OCI-LY1 (cell line): ENCODE measurements around the gene TLE5.
A peak's percentile ranks its signal among the peaks of the same experiment; 100 is the strongest.

ENCODE experiments used
- H2AFZ ChIP-seq: fragments of 200-600 bp; sonication (generic), shearing (Covaris generic); 2 replicates; pipeline ENCODE4 v1.6.0; 2014; ENCODE audit warnings: antibody characterized with exemption, mild to moderate bottlenecking, low read length
- H3F3A ChIP-seq: fragments of 200-600 bp; sonication (generic), shearing (Covaris generic); 2 replicates; pipeline ENCODE4 v1.6.0; 2014; ENCODE audit warnings: mild to moderate bottlenecking, antibody characterized with exemption, low read length, moderate library complexity; ENCODE audit not compliant: insufficient read depth
- H3K27ac ChIP-seq: fragments of 200-600 bp; sonication (generic); 2 replicates; pipeline ENCODE4 v1.5.1; 2014; ENCODE audit warnings: low read length, mixed run types, mild to moderate bottlenecking, low read depth; ENCODE audit not compliant: poor library complexity, severe bottlenecking
- H3K27me3 ChIP-seq: fragments of 200-600 bp; sonication (generic); 2 replicates; pipeline ENCODE4 v1.6.0; 2014; ENCODE audit warnings: antibody characterized with exemption, mild to moderate bottlenecking, low read length, moderate library complexity; ENCODE audit not compliant: insufficient read depth
- H3K36me3 ChIP-seq: fragments of 200-600 bp; sonication (generic); 2 replicates; pipeline ENCODE4 v1.6.1; 2014; ENCODE audit warnings: mild to moderate bottlenecking, antibody characterized with exemption, low read length, moderate library complexity, mixed read lengths; ENCODE audit not compliant: insufficient read depth
- H3K4me1 ChIP-seq: fragments of 200-600 bp; sonication (generic); 2 replicates; pipeline ENCODE4 v1.5.1; 2014; ENCODE audit warnings: mild to moderate bottlenecking, low read length, moderate library complexity; ENCODE audit not compliant: insufficient read depth, severe bottlenecking
- H3K4me2 ChIP-seq: fragments of 200-600 bp; sonication (generic), shearing (Covaris generic); 2 replicates; pipeline ENCODE4 v1.6.1; 2014; ENCODE audit warnings: low read length
- H3K4me3 ChIP-seq: fragments of 200-600 bp; sonication (generic); 2 replicates; pipeline ENCODE4 v1.5.1; 2014; ENCODE audit warnings: low read length, low read depth, mild to moderate bottlenecking, mixed read lengths; ENCODE audit not compliant: poor library complexity, severe bottlenecking
- H3K79me2 ChIP-seq: fragments of 200-600 bp; shearing (Covaris generic); 2 replicates; pipeline ENCODE4 v1.6.1; 2016; ENCODE audit warnings: mixed run types, low read length, mixed read lengths; ENCODE audit not compliant: insufficient read depth
- H3K9ac ChIP-seq: fragments of 200-600 bp; sonication (generic), shearing (Covaris generic); 2 replicates; pipeline ENCODE4 v1.6.1; 2014; ENCODE audit warnings: mild to moderate bottlenecking, low read length, mixed read lengths
- H3K9me2 ChIP-seq: fragments of 200-600 bp; sonication (generic), shearing (Covaris generic); 2 replicates; pipeline ENCODE4 v1.6.1; 2014; ENCODE audit warnings: low read depth, mild to moderate bottlenecking, low read length, mixed read lengths
- H3K9me3 ChIP-seq: fragments of 200-600 bp; shearing (Covaris generic); 2 replicates; pipeline ENCODE4 v1.6.1; 2014; ENCODE audit warnings: low read length, mixed read lengths
- H4K20me1 ChIP-seq: fragments of 200-600 bp; sonication (generic), shearing (Covaris generic); 2 replicates; pipeline ENCODE4 v1.6.0; 2016; ENCODE audit warnings: mild to moderate bottlenecking, low read length; ENCODE audit not compliant: insufficient read depth
- EZH2 ChIP-seq: fragments of 200-600 bp; sonication (generic), shearing (Covaris generic); IDR thresholded peaks from 2 replicates; pipeline ENCODE4 v1.8.0; 2017; ENCODE audit warnings: borderline replicate concordance, mixed run types, mild to moderate bottlenecking, antibody characterized with exemption, low read length, moderate library complexity, mixed read lengths
- TF ChIP-seq, protein P1 (sequence below): fragments of 200-600 bp; sonication (generic), shearing (Covaris generic); IDR thresholded peaks from 2 replicates; pipeline ENCODE4 v1.5.1; 2017; ENCODE audit warnings: mild to moderate bottlenecking, antibody characterized with exemption, low read length, moderate library complexity, mixed read lengths

TLE5 gene

DNA sequence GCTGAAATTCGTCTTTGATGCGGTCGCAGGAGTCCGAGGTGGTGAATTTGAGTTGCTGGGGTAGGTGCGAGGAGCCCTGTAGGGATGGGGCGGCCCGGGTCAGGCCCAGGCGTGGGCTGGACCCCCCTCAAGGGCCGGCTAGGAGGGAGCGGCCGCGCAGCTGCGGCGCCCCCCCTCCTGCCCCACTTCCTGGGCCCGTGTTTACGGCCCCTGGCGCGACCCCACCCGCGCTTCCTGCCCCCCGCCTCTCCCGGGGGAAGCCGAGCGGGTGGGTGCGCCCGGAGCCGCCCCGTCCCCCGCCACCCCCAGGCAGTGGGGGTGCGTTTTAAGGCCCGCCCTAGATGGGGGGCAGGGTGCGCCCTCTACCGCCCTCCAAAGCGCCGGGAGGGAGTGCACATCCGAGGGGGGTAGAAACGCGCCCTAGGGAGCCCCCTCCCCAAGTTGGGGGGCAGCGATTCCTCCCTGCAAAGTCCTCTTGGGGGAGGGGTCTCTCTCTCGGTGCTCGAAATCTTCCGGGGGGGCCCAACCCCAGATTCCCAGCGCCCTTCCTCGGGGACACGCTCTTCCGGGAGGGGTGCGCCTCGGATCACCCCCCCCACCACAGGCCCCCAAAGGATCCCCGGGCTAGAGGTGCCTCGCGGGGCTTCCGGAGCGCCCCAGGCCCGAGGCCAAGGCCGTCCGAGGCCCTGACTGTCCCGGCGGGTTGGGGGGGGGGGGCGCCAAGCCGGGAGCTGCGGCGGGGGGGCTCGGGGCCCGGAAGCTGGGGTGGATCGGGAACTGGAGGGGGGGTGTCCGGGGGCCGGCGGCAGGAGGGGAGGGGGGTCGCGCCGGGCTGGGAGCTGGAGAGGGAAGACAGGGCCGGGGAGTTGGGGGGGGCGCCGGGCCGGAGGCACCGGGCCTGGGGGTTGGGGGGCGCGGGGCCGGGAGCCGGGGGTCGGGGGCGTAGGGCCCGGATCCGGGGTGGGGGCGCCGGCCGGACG, 823 bp downstream of the TLE5 start:
- Histone ChIP-seq H4K20me1 (no peaks in the 10 kb centered on the region), H3K27me3 (no peaks in the 10 kb centered on the region), H3K9ac (peak overlapping the region; percentile 74), H3F3A (peaks cover 5% of the 10 kb centered on the region), H3K27ac (peak overlapping the region; percentile 78), H3K4me3 (peak overlapping the region; percentile 70), H3K79me2 (no peaks in the 10 kb centered on the region), H3K9me3 (no peaks in the 10 kb centered on the region), H3K36me3 (peaks cover 33% of the 10 kb centered on the region), H3K9me2 (no peaks in the 10 kb centered on the region), H2AFZ (no peak overlapping the region), H3K4me1 (peaks cover 18% of the 10 kb centered on the region), H3K4me2 (peak overlapping the region; percentile 61)
- no peak for TF ChIP-seq EZH2
- TF ChIP-seq, protein P1, sequence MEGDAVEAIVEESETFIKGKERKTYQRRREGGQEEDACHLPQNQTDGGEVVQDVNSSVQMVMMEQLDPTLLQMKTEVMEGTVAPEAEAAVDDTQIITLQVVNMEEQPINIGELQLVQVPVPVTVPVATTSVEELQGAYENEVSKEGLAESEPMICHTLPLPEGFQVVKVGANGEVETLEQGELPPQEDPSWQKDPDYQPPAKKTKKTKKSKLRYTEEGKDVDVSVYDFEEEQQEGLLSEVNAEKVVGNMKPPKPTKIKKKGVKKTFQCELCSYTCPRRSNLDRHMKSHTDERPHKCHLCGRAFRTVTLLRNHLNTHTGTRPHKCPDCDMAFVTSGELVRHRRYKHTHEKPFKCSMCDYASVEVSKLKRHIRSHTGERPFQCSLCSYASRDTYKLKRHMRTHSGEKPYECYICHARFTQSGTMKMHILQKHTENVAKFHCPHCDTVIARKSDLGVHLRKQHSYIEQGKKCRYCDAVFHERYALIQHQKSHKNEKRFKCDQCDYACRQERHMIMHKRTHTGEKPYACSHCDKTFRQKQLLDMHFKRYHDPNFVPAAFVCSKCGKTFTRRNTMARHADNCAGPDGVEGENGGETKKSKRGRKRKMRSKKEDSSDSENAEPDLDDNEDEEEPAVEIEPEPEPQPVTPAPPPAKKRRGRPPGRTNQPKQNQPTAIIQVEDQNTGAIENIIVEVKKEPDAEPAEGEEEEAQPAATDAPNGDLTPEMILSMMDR = peak; percentile 42

- H3F3A ChIP-seq = peaks cover 5% of the 10 kb centered on the region
- H3K9ac ChIP-seq = peak overlapping the region; percentile 74
- H3K79me2 ChIP-seq = no peaks in the 10 kb centered on the region
- H3K4me2 ChIP-seq = peak overlapping the region; percentile 61
- peak overlapping the region; percentile 78 for H3K27ac ChIP-seq
- peaks cover 15% of the 10 kb centered on the region for H3K4me1 ChIP-seq
- H3K9me2 ChIP-seq = no peaks in the 10 kb centered on the region
- H4K20me1 ChIP-seq = no peaks in the 10 kb centered on the region
- no peak overlapping the region for H2AFZ ChIP-seq
- no peaks in the 10 kb centered on the region for H3K9me3 ChIP-seq
- H3K27me3 ChIP-seq = no peaks in the 10 kb centered on the region
- peaks cover 34% of the 10 kb centered on the region for H3K36me3 ChIP-seq
- TF ChIP-seq, protein P1 = no peak
- TF ChIP-seq EZH2 = no peak
- peak overlapping the region; percentile 70 for H3K4me3 ChIP-seq
Measured at GRCh38 chr19:3060857-3061181, 1.5 kb downstream of the TLE5 start.

- no peaks in the 10 kb centered on the region for H4K20me1 ChIP-seq
- no peak overlapping the region for H3K27ac ChIP-seq
- peaks cover 7% of the 10 kb centered on the region for H3K4me1 ChIP-seq
- no peaks in the 10 kb centered on the region for H3K9me2 ChIP-seq
- peaks cover 5% of the 10 kb centered on the region for H3F3A ChIP-seq
- H3K36me3 ChIP-seq = peaks cover 46% of the 10 kb centered on the region
- no peak overlapping the region for H3K4me3 ChIP-seq
- no peak for TF ChIP-seq EZH2
- TF ChIP-seq, protein P1 = no peak
- no peaks in the 10 kb centered on the region for H3K79me2 ChIP-seq
- H2AFZ ChIP-seq = no peak overlapping the region
- H3K9me3 ChIP-seq = no peaks in the 10 kb centered on the region
- H3K4me2 ChIP-seq = no peak overlapping the region
- H3K9ac ChIP-seq = no peak overlapping the region
- H3K27me3 ChIP-seq = no peaks in the 10 kb centered on the region
Measured at GRCh38 chr19:3059653-3060052, 2.6 kb downstream of the TLE5 start.
